Panc1 (cell line): Measurements from ENCODE around the gene TIGAR.

Experiments
- CTCF ChIP-seq: fragments of 450-650 bp; IDR thresholded peaks from 2 replicates; pipeline ENCODE4 v1.5.1; 2017; ENCODE audit warnings: mild to moderate bottlenecking
- POLR2AphosphoS5 ChIP-seq: IDR thresholded peaks from 2 replicates; pipeline ENCODE4 v1.6.1; 2012; ENCODE audit warnings: mild to moderate bottlenecking, low read depth, low read length, moderate library complexity
- SIN3A ChIP-seq: IDR thresholded peaks from 2 replicates; pipeline ENCODE4 v1.6.1; 2012; ENCODE audit warnings: low read depth, mild to moderate bottlenecking, low read length, moderate library complexity, borderline replicate concordance; ENCODE audit not compliant: insufficient read depth
- TCF7L2 ChIP-seq: IDR thresholded peaks from 2 replicates; pipeline ENCODE4 v1.6.1; 2011; ENCODE audit warnings: mild to moderate bottlenecking, low read depth, low read length, inconsistent platforms

DNA sequence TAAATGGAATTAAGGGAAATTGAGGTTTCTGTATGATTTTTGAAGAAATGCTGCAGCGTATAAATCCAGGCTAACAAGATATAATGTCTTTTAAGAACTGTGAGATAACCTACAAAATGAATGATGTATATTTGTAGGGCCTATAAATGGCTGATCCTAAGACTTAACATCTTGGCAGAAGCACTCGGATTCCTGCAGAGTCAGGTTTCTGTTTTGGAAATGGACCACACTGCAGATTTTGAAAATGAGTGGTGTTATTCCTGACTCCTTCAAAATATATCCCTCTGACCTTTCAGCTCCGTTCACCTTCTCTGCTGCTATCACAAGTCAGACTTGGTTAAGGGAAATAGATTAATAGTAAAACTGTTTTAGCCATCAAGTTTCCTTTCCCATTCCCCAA, 5.0 kb downstream of the TIGAR start:
- TF ChIP-seq CTCF (no peak), POLR2AphosphoS5 (no peak), TCF7L2 (no peak), SIN3A (no peak)
